ENCODE results near the gene PCSK7.

- TF ChIP-seq ZNF592 (IDR thresholded peaks at IDR 0.05) (no peak), ZNF217 (IDR thresholded peaks at IDR 0.05) (no peak), RAD21 (IDR thresholded peaks at IDR 0.05; ENCODE audit: insufficient read depth, low read depth, low read length) (no peak), EP300 (IDR thresholded peaks at IDR 0.05; ENCODE audit: borderline replicate concordance in 1 of 2, control insufficient read depth in 1 of 2, low read depth in 2 of 2, low read length in 2 of 2) (no peak), CTCF (IDR thresholded peaks at IDR 0.05 in 2 of 3, conservative IDR thresholded peaks at IDR 0.05 in 1 of 3; ENCODE audit: control insufficient read depth in 2 of 3, extremely low read depth in 1 of 3, insufficient read depth in 1 of 3, low read depth in 3 of 3, low read length in 3 of 3) (no peak), USF2 (IDR thresholded peaks at IDR 0.05; ENCODE audit: borderline replicate concordance, low read depth, low read length) (no peak), SMAD5 (IDR thresholded peaks at IDR 0.05; ENCODE audit: low read depth) (no peak), SP1 (IDR thresholded peaks at IDR 0.05; ENCODE audit: low read depth, low read length) (no peak)
These were observed 8.7 kb downstream of the PCSK7 start for GRCh38 chr11:117222991-117223740.

Data from GM12878 (cell line).